GM19025 (cell line): ENCODE results near the gene FAM111B.
A peak's percentile ranks its signal among the peaks of the same experiment; 100 is the strongest.

ENCODE experiments used
- ATAC-seq: cut with Tn5 transposase; IDR thresholded peaks from one replicate; pipeline ENCODE4 v1.9.1; 2021; ENCODE audit warnings: mild to moderate bottlenecking, low read depth, moderate library complexity; ENCODE audit not compliant: unreplicated experiment

FAM111B gene

DNA sequence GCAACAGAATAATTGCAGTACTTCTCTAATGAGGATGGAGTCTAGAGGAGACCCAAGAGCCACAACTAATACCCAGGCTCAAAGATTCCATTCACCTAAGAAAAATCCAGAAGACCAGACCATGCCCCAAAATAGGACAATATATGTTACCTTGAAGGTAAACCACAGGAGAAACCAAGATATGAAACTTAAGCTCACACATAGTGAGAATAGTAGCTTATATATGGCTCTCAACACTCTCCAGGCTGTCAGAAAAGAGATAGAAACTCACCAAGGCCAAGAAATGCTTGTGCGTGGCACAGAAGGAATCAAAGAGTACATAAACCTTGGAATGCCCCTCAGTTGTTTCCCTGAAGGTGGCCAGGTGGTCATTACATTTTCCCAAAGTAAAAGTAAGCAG is 44.7 kb downstream of the FAM111B start:
- peak; percentile 29 for ATAC-seq

DNA sequence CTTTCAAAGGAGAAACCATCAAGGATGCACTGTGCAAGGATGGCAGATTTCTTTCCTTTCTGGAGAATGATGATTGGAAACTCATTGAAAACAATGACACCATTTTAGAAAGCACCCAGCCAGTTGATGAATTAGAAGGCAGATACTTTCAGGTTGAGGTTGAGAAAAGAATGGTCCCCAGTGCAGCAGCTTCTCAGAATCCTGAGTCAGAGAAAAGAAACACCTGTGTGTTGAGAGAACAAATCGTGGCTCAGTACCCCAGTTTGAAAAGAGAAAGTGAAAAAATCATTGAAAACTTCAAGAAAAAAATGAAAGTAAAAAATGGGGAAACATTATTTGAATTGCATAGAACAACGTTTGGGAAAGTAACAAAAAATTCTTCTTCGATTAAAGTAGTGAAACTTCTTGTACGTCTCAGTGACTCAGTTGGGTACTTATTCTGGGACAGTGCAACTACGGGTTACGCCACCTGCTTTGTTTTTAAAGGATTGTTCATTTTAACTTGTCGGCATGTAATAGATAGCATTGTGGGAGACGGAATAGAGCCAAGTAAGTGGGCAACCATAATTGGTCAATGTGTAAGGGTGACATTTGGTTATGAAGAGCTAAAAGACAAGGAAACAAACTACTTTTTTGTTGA is 45.4 kb downstream of the FAM111B start:
- peak; percentile 78 for ATAC-seq

DNA sequence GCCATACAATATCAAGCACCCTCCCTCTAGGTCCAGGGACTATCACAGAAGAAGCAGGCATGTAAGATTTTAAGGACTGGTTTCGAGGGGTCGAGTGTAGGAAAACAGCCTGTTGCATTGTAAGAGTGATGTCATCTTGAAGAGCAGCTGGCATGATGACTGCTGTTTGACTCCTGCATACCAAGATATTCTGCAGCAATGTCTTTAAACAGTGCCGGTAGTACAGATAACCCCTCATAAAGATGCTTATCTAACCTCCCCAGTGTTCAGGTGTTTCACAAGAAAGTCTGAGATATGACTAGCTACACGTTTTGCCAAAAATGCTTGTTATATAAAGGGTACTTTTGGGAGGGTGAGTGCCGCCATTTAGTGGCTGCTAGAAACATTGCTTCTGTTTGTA is 47.6 kb downstream of the FAM111B start:
- no peak for ATAC-seq

DNA sequence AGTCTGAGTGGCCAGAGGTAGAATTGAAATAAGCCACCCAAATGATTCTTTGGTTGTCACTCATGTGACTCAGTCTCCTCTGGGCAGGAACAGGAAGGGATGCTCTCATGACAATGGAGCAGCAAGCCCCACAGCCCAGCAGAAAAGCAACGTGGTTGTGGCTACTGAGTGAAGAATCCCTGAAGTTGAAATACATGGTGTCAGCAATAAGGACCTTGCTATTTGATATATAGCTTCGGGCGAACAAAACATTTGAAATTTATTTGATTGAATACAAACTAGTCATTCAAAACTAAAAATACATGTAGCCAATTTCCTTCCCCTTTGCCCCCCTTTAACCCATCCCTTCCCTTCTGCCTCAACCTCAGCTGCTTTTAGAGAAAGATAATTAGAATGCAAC is 50.4 kb downstream of the FAM111B start:
- no peak for ATAC-seq

DNA sequence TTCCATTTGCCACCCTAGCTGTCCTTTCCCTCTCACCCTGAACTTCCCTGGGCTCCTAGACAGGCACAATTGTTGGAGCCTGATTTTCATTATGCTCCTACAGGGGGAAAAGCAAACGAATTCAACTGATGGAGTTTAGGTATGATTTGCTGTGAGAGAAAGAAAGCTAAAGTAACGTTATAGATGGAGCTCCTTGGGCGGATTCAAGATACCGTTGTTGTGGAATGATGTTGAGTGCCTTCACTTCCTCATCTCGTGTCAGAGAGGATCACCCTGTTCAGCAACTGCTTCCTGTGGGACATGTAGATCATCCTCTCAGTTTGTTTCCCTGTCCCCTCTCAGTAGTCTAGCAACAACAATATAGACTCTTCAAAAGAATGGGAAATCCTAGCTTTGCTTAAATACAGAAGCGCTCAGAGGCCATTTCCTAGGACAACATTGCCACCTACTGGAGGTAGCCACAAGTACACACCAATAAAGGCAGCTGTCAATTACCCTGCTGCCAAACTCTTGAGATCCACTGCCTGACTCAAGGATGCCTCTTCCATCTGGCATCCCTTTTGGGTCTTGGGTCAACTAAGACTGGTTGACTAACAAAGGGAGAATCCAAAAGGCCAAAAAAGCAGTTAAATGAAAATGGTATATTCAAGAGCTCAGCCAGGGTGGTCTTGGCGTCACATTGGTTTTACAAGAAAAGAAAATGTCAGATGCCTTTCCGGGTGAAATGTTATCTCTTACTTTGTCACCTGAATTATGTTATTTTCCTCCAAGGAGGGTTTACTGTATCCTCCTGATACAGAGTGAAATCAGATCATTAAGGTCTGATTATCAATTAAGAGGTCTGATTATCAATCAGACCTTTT is 51.4 kb downstream of the FAM111B start:
- peak; percentile 92 for ATAC-seq

DNA sequence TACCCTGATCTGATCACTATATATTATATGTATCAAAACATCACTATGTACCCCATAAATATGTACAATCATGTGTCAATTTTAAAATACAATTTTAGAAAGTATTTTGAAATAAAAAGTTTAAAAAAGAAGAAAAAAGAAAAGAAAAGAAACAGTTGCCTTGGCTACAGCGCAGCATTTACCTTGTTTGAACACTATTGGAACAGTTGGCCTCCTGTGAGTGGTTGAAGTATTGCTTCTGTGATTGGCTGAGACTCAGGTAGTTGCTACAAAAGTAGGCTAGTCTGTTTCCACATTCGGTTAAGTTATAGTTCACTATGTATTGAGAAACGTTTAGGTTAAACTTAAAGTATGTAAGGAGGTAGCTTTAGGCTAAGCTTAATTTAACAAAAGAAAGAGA is 57.0 kb downstream of the FAM111B start:
- ATAC-seq = no peak

DNA sequence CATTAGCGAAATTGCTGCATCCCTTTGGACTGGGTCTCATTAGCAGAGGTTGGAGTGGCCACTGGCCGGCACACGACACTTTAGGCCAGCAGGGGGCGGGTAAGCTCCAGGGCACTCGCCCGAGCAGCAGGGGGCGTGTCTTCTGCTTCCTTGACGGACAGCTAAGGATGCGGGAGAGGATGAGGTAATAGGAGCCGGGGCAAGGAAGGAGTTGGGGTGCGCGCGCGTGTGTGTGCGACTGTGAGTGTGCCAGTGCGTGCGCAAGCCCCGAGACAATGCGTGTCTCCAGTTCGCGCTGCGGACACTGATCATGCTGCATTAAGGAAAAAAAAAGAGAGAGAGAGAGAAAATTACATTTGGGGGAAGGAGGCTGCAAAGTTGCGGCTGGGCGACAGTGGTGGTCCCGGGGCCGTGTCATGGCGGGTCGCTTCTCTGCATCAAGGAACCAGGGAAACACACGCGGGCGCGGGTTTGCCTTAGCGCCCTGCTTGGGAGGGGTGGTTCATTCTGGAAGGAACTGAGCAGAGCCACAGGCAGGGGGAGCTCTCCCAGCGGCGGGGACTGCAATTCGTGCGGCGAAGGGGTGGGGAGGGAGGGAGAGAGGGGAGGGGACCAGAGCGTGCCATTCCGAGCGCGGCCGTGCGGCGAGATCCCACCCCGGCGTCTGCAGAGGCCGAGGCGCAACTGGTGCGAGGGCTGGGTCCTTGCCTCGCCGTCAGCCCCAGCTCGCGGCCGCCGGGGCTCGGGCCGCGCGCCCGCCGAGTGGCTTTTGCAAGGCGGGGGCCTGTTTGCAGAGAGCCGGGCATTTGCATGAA is 64.7 kb downstream of the FAM111B start, which contains the start of gene DTX4:
DTX4 (plus strand) TSS at position 625 of the 815 bp plus-strand sequence. CDS start 464 bp downstream, outside the sequence.
- ATAC-seq = peak; percentile 62

DNA sequence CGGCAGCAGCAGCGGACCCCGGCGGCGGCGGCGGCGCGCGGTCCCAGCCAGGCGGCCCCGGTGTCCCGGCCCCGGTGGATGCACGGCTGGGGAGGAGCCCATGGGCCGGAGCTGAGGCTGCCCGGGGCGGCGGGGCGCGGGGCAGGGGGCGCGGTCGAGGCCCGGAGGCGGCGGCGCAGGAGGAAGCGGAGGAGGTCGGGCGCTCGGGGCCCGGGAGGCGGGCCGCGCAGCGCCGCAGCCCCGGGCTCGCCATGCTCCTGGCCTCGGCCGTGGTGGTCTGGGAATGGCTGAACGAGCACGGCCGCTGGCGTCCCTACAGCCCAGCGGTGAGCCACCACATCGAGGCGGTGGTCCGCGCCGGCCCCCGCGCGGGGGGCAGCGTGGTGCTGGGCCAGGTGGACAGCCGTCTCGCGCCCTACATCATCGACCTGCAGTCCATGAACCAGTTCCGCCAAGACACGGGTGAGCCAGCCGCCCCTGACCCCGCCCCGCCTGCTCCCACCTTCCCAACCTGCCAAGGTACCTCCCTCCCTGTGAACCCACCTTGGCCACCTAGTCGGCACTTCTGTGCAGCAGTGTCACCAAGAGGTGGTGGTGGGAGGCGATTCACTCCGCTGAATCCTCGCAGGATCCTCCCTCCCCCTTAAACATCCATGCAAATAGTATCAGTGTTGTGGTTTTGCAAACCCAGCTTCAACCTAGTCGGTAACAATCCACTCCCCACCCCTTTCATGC is 65.5 kb downstream of the FAM111B start:
- ATAC-seq = peak; percentile 29

DNA sequence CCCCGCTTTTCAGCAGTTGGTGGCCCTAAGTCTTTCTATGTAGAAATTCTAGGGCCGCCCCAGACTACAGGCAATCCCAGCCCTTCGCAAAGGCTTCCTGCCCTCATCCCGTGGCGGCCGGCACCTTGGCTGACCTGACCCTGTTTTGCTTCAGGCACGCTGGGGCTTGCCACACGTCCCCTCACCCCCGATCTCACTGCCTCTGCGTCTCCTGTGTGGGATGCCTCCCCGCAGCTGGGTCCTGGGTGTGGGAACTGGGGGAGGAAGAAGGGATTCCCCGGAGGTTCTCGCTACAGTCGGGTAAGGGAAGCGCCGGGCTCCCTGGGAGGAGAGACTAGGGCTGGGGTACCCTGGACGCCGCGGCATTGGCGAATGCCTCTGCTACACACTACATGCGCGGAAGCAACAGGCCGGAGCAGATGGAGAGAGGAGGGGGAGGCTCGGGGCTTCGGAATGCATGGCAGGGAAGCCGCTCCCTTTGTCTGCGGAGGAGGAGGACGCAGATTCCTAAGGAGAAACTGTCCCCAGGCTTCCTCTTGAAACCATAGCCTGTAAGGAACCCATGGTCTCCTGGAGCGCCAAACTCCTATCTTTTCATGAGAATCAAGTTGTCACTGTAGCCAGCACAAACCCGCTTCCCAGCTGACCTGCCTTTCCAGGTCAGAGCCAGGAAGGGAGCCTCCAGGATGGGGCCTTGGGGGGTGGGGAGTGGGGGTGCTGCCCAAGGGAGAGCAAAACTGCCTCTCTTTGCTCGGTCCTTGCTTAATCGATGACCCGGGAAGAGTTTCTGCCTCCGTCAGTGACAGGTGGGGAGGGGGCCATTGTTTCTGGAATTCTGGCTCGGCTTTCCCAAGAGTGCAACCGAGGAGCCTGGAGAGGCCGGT is 66.3 kb downstream of the FAM111B start:
- peak; percentile 4 for ATAC-seq

DNA sequence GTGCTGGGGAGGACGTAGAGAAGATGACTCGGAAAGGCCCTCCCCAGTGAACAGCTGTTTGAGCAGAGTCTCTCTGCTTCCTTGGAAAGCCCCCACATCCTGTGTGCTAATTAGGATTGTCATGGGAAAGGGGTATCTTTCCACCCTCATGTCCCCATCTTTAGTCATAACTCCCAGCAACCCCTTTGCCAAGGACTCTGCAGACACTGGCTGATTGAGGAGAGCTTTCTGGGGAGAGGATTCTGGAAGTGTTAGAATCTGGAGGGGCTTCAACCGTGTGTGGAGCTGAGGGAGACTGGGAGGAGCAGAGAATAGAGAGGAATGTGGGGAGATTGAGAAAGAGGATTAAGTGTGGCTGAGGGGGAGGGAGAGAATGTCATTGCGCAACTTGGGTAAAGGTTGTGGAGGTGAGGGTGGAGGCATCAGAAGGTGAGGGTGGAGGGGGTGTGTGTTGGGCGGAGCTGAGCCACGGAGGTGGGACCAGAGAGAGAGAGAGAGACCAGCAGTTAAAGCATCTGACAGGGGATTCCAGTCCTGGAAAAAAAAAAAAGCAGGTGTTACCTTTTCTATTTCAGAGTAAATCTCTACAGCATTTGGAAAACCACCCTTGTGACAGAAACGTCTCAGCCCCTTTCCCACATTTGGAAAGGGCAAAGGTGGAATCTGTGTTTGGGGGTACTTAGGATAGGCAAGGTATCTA is 67.1 kb downstream of the FAM111B start:
- no peak for ATAC-seq

DNA sequence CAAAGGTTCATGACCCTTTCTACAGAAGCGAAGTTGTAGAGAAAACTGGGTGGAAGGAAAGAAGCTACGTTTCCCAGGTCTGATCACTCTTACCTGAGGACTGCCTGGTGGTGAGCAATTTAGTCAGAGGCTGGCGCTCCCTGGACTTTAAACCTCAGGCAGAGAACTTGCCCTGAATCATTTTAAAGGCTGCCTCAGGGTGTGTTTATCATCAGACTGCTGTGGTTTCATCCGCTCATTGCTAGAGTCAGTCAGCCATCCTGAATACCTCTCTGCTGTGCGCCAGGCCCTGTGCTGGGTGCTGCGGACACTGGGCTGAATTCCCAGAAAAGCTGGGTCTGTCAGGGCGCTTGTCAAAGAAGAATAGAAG is 67.6 kb downstream of the FAM111B start:
- no peak for ATAC-seq

DNA sequence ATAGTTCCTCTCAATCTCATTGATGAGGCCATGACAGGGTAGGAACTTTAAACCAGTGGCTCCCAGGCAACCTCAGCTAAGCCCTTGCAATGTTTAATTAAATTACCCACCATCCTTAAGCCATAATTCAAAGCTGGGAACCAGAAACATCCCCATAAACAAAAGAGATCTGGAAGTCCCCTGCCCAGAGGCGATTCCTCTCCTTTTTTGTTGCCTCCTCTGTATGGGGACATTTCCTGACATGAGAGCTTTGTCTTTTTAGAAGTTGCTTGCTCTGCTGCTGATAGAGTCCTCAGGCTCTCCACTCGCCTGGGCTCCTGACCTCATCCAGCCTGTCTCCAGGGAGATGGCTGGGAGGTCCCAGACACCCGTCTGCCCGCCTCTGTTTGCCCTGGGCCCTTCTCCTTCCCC is 68.1 kb downstream of the FAM111B start:
- no peak for ATAC-seq

DNA sequence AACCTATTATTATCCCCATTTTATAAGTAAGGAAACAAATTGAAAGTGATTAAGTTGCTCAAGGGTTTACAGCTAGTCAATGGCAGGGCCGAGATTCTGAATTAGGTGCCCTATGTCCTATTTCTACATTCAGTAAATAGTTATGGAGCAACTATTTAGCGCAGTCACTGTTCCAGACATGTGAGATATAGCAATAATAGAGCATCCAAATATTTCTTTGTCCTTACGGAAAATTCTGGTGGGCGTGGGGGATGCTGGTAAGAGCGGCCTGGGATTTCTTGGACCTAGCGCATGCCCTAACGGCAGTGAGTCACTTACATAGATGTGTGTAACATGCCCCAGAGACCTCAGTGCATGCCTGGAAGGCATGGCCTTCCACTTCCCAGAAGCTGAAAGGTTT is 69.3 kb downstream of the FAM111B start:
- no peak for ATAC-seq
